GM12872 (cell line): Measurements from ENCODE around the gene FIS1.

Experiments
- TF ChIP-seq, protein P1 (sequence below): IDR thresholded peaks from 3 replicates; pipeline ENCODE4 v1.5.1; 2011; ENCODE audit warnings: low read depth, mild to moderate bottlenecking, low read length, moderate library complexity; ENCODE audit not compliant: insufficient read depth

FIS1 gene

GRCh38 chr7:101255796-101256195 is 10.9 kb upstream of the FIS1 start:
- TF ChIP-seq, protein P1, sequence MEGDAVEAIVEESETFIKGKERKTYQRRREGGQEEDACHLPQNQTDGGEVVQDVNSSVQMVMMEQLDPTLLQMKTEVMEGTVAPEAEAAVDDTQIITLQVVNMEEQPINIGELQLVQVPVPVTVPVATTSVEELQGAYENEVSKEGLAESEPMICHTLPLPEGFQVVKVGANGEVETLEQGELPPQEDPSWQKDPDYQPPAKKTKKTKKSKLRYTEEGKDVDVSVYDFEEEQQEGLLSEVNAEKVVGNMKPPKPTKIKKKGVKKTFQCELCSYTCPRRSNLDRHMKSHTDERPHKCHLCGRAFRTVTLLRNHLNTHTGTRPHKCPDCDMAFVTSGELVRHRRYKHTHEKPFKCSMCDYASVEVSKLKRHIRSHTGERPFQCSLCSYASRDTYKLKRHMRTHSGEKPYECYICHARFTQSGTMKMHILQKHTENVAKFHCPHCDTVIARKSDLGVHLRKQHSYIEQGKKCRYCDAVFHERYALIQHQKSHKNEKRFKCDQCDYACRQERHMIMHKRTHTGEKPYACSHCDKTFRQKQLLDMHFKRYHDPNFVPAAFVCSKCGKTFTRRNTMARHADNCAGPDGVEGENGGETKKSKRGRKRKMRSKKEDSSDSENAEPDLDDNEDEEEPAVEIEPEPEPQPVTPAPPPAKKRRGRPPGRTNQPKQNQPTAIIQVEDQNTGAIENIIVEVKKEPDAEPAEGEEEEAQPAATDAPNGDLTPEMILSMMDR = no peak

DNA sequence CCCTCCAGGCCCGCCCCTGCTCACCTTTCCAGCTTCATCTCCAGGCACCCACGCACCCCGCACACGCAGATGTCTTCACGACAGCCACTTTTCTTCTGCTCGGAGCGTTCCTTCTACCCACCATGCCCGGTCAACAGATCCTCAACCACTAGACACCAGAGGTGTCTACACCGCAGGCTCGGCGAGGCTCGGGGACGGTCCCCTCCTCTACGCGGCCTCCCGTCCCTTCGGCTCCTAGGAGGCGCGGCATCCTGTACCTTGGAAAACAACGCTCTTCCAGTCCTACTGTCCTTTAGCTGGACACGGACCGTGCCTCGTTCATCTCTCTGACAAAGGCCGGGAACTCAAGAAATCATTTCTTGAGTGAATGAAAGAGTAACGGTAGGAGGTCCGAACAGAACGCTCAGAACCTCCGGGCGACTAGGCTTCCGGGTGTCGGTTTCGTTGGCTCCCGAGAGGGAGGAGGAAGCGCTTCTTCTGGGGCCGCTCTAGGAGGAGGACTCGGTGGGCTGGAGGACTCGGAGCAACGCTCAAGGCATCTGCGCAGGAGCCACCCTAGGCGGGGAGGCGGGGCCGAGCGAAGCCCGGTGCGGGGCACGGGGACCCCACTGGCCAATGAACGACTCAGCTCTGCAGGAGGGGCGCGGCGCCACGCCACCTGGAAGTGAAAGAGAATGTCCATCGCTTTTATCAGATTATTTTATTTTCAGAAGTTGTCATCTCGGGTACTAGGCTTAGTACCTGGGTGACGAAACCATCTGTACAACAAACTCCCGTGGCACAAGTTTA is 7.2 kb upstream of the FIS1 start:
- TF ChIP-seq, protein P1 = no peak

DNA sequence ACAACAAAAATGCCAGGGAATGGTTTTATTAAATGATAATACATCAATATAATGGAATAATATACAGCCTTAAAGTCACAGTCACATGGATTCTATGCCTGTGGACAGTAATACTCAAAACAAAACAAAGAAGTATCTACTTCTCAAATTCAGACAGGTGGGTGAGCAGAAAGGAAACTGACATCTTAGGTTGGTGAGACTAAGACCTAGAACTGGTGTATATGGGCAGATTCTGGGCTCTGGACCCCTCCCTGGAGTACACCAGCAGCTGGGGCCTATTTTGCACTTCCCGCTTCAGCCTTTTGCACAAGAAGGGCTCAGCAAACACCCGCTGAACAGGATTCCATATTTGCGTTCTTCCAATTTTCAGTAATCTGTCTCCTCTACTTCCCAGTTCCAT is 5.4 kb upstream of the FIS1 start:
- TF ChIP-seq, protein P1 = no peak

- TF ChIP-seq, protein P1 = no peak
Observed at GRCh38 chr7:101248276-101248675, 3.4 kb upstream of the FIS1 start.

DNA sequence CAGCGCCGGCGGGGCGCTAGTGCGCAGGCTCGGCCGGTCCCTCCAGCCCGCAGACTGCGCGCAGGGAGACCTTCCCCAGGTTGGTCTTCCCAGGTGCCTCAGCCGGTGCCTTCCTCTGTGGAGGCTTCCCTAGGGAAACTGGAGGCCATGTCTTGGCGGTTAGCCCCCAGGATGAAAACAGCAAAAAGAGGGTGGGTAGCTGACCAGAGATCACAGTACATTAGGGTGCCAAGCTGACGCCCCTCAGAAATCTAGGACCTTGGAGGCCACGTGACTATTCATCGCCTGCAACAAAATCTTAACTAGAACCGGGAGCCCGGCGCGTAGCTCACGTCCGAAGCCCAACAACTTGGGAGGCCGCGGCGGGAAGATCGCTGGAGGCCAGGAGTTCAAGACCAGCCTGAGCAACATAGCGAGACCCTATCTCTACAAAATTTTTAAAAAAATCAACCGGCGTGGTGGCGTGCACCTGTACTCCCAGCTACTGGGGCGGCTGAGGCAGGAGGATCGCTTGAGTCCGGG is 327 bp upstream of the FIS1 start:
- TF ChIP-seq, protein P1 = no peak

DNA sequence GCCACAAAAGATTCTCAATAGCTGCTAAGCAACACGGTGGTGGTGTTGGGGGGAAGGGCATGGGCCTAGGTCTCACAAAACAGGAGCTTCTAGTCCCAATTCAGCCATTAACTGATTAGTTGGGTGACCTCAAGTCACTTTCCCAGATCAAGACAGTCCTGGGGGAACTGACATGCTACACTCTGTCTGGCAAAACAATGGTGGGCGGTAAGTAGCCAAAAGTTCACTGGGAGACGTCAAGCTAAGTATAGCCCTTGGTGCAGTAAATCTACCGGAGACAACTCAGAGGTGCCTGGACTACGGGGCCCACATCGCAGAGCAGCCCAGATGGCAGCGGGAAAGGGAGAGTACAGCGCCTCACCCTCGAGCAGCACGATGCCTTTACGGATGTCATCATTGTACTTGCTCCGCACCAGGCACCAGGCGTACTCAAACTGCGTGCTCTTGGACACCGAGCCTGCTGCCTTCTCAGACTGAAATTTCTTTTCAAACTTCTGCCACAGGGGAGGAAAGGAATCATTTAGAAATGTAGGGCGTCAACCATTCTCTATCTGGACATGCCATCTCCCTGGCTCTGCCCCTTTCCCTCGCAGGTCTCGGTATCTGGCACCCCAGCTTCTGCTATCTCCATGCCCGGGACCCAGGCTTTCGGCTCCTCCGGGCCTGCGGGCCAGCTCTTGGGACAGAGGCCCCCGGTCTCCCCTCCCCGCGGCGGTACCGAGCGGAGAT is 1.1 kb downstream of the FIS1 start:
- TF ChIP-seq, protein P1 = no peak
